ENCODE data around the gene CEP192.

DNA sequence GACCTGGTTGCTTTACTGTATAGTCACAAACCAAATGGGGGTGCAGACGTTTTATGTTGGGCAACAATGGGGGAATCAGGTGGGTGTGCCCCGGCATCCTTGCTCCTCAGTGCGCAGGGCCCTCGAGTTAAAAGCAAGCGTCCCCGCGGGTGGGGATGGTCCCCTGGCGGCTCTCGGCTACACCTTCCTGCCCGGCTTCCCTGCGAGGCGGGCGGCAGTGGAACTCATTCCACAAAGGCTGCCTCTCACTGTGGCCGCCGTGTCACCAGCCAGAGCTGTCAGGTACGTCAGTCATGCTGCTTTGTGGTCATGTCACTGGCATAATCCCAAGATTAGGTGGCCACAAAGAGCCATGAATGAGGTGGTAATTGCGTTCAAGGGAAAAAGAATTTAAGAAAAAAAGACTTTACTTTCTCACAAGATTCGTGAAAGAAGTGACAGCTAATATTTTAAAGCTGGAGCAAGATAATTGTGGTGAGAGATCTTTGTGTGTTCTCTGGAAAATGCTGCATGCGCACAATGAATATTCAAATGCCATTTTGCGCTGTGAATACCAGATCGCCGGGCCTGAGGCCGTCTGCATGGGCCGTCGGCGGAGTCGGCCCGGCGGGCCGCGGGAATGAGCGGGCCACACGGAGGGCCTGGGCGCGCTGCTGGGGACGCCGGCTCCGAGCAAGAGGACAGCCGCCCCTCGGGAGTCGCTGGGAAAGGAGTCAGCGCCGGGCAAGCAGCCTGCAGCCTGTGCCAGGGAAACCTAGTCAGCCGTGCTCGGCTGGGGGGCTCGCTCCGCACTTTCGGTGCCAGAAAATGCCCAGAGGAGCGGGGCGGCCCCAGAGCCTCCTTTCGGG is 145.1 kb downstream of the CEP192 start:
- TF ChIP-seq, protein P1, sequence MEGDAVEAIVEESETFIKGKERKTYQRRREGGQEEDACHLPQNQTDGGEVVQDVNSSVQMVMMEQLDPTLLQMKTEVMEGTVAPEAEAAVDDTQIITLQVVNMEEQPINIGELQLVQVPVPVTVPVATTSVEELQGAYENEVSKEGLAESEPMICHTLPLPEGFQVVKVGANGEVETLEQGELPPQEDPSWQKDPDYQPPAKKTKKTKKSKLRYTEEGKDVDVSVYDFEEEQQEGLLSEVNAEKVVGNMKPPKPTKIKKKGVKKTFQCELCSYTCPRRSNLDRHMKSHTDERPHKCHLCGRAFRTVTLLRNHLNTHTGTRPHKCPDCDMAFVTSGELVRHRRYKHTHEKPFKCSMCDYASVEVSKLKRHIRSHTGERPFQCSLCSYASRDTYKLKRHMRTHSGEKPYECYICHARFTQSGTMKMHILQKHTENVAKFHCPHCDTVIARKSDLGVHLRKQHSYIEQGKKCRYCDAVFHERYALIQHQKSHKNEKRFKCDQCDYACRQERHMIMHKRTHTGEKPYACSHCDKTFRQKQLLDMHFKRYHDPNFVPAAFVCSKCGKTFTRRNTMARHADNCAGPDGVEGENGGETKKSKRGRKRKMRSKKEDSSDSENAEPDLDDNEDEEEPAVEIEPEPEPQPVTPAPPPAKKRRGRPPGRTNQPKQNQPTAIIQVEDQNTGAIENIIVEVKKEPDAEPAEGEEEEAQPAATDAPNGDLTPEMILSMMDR (IDR thresholded peaks at IDR 0.05 in 2 of 3, conservative IDR thresholded peaks at IDR 0.05 in 1 of 3; ENCODE audit: borderline replicate concordance in 1 of 3, insufficient read depth in 1 of 3, low read depth in 2 of 3, low read length in 2 of 3) = no peak
- TF ChIP-seq CBX3 (IDR thresholded peaks at IDR 0.05; ENCODE audit: low read depth) = no peak
- no peak for TF ChIP-seq RAD21 (IDR thresholded peaks at IDR 0.05; ENCODE audit: low read depth)
- TF ChIP-seq EZH2phosphoT487 (IDR thresholded peaks at IDR 0.05; ENCODE audit: borderline replicate concordance) = no peak
- TF ChIP-seq, protein P2, sequence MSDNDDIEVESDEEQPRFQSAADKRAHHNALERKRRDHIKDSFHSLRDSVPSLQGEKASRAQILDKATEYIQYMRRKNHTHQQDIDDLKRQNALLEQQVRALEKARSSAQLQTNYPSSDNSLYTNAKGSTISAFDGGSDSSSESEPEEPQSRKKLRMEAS (IDR thresholded peaks at IDR 0.05) = no peak
- TF ChIP-seq POLR2A (IDR thresholded peaks at IDR 0.05; ENCODE audit: borderline replicate concordance, extremely low read depth, insufficient read depth, insufficient read length) = no peak
- no peak for TF ChIP-seq SRF (IDR thresholded peaks at IDR 0.05; ENCODE audit: low read depth)
- no peak for TF ChIP-seq EGR1 (IDR thresholded peaks at IDR 0.05; ENCODE audit: low read depth)
